HepG2 (cell line): ENCODE data around the gene CMIP. TPM values are rescaled to one million over a fixed set of nuclear protein-coding genes. Genes with fewer than 3 reads are reported as not detected.

Source experiments
- ESRRA ChIP-seq: sonication (generic); formaldehyde crosslinking; IDR thresholded peaks from 2 replicates; pipeline ENCODE4 v1.5.1; 2020; ENCODE audit warnings: mild to moderate bottlenecking, low read depth, missing genetic modification reagents
- FIP1L1 ChIP-seq: fragments of 200-400 bp; formaldehyde crosslinking; IDR thresholded peaks from 2 replicates; pipeline ENCODE4 v1.6.1; 2018; ENCODE audit warnings: low read depth, mild to moderate bottlenecking, low read length, moderate library complexity, borderline replicate concordance; ENCODE audit not compliant: insufficient read depth
- GATAD1 ChIP-seq: IDR thresholded peaks from 2 replicates; pipeline ENCODE4 v1.6.1; 2016; ENCODE audit warnings: missing genetic modification reagents, missing compliant biosample characterization
- HMG20A ChIP-seq: IDR thresholded peaks from 2 replicates; pipeline ENCODE4 v1.6.1; 2016; ENCODE audit warnings: borderline replicate concordance
- MZF1 ChIP-seq: sonication (generic); formaldehyde crosslinking; IDR thresholded peaks from 2 replicates; pipeline ENCODE4 v1.8.1; 2023; ENCODE audit warnings: mild to moderate bottlenecking, missing genetic modification reagents, borderline replicate concordance
- PRMT3 ChIP-seq: sonication (generic); formaldehyde crosslinking; IDR thresholded peaks from 2 replicates; pipeline ENCODE4 v1.8.1; 2022; ENCODE audit warnings: low read depth, mild to moderate bottlenecking, moderate library complexity, missing genetic modification reagents, borderline replicate concordance
- RCOR2 ChIP-seq: IDR thresholded peaks from 2 replicates; pipeline ENCODE4 v1.6.1; 2016; ENCODE audit warnings: missing biosample characterization, missing genetic modification reagents
- TAF1 ChIP-seq: sonication (generic); formaldehyde crosslinking; IDR thresholded peaks from 2 replicates; pipeline ENCODE4 v1.4.0; 2020; ENCODE audit warnings: missing genetic modification reagents
- ZKSCAN5 ChIP-seq: sonication (generic); formaldehyde crosslinking; IDR thresholded peaks from 2 replicates; pipeline ENCODE4 v1.5.1; 2020; ENCODE audit warnings: mild to moderate bottlenecking, missing genetic modification reagents
- ZNF501 ChIP-seq: sonication (generic); formaldehyde crosslinking; IDR thresholded peaks from 2 replicates; pipeline ENCODE4 v1.5.1; 2020; ENCODE audit warnings: mild to moderate bottlenecking, moderate library complexity, missing genetic modification reagents
- ZNF563 ChIP-seq: sonication (generic); formaldehyde crosslinking; IDR thresholded peaks from 2 replicates; pipeline ENCODE4 v1.8.0; 2022; ENCODE audit warnings: mild to moderate bottlenecking, moderate library complexity, missing genetic modification reagents
- polyA plus RNA-seq, 8 experiments: library from polyadenylated mRNA; depleted of rRNA in 3 of 8; stranded (reverse) in 7 of 8; unstranded in 1 of 8; fragments of >200 nt; fragmentation: Illumina TruSeq in 4 of 8; extraction: Trizol in 4 of 8; gene quantifications; 2 replicates each; pipeline versions ENCODE4 v1.2.1 to v1.2.3, GENCODE V29; 2011 to 2016; ENCODE audit warnings: low read depth in 4 of 8, missing spikeins in 1 of 8, mixed read lengths in 1 of 8; ENCODE audit not compliant: insufficient read depth in 1 of 8
- total RNA-seq, 5 experiments: library from RNA; depleted of rRNA; stranded (reverse); fragments of >200 nt; fragmentation: Illumina TruSeq; extraction: Trizol; gene quantifications; 2 replicates each; pipeline ENCODE4 v1.2.3, GENCODE V29; 2016; ENCODE audit warnings: low read depth in 1 of 5
- TF ChIP-seq, protein P1 (sequence below): sonication (generic); formaldehyde crosslinking; IDR thresholded peaks from 2 replicates; pipeline ENCODE4 v1.5.1; 2020; ENCODE audit warnings: mild to moderate bottlenecking, missing genetic modification reagents, borderline replicate concordance
- TF ChIP-seq, protein P2 (sequence below): sonication (generic); formaldehyde crosslinking; IDR thresholded peaks from 2 replicates; pipeline ENCODE4 v1.8.0; 2022; ENCODE audit warnings: mild to moderate bottlenecking, missing genetic modification reagents; ENCODE audit not compliant: insufficient replicate concordance
- TF ChIP-seq, protein P3 (sequence below): sonication (generic); formaldehyde crosslinking; IDR thresholded peaks from 2 replicates; pipeline ENCODE4 v1.4.0; 2020; ENCODE audit warnings: mild to moderate bottlenecking, low read depth, missing genetic modification reagents
- TF ChIP-seq, protein P4 (sequence below): sonication (generic); formaldehyde crosslinking; IDR thresholded peaks from 2 replicates; pipeline ENCODE4 v1.4.0; 2020; ENCODE audit warnings: missing genetic modification reagents, borderline replicate concordance

The CMIP gene
- total and polyA plus RNA-seq, 2 of the 13 experiments (the other 11 are each of a cell fraction or from before 2014, with no cell fraction given): 10.9 to 18.1 TPM

DNA sequence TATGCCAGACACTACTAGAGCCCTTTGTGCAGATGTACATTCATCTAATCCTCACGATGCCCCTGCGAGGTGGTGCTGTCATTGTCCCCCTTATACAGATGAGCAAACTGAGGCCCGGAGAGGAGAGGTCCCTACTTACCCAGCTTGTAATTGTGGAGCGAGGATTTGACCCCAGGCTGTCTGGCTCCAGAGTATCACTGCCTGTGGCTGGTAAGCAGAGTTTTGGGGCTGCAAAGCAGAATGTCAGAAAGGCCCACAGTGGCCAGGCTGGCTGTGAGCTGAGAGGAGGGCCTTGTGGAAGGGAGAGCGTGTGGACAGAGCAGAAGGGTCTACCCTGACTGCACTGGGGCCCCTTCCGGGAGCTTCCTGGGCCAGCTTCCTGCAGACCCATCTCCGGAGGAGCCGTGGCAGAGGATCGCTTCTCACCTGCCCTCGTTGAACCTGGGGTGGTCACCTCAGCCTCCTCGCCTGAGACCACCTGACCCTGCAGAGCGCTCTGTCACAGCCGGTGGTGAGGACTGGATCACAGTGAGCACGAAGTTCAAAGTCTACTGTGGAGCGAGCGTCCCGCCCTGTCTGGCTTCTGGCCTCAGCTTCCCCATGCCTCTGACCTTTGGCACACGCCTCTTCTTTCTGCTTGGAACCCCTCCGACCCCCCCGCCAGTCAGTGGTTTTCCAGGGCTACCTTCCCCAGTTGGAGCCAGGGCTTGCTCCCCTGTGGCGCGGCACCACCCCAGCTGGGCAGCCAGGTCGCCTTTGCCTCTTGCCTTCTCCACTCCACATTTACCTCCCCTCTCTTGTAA, 12.1 kb downstream of the CMIP start (continued):
- no peak for TF ChIP-seq FIP1L1
- TF ChIP-seq PRMT3: no peak
- peak; percentile 74; the same call in 1 of the 2 replicates for TF ChIP-seq GATAD1 (CRISPR knock-in tag)
- TF ChIP-seq RCOR2: peak; percentile 57; the same call in 1 of the 2 replicates
- TF ChIP-seq ESRRA: peak; percentile 95
- TF ChIP-seq HMG20A (CRISPR knock-in tag): peak; percentile 87
- TF ChIP-seq ZNF563: peak; percentile 75
- TF ChIP-seq, protein P1, sequence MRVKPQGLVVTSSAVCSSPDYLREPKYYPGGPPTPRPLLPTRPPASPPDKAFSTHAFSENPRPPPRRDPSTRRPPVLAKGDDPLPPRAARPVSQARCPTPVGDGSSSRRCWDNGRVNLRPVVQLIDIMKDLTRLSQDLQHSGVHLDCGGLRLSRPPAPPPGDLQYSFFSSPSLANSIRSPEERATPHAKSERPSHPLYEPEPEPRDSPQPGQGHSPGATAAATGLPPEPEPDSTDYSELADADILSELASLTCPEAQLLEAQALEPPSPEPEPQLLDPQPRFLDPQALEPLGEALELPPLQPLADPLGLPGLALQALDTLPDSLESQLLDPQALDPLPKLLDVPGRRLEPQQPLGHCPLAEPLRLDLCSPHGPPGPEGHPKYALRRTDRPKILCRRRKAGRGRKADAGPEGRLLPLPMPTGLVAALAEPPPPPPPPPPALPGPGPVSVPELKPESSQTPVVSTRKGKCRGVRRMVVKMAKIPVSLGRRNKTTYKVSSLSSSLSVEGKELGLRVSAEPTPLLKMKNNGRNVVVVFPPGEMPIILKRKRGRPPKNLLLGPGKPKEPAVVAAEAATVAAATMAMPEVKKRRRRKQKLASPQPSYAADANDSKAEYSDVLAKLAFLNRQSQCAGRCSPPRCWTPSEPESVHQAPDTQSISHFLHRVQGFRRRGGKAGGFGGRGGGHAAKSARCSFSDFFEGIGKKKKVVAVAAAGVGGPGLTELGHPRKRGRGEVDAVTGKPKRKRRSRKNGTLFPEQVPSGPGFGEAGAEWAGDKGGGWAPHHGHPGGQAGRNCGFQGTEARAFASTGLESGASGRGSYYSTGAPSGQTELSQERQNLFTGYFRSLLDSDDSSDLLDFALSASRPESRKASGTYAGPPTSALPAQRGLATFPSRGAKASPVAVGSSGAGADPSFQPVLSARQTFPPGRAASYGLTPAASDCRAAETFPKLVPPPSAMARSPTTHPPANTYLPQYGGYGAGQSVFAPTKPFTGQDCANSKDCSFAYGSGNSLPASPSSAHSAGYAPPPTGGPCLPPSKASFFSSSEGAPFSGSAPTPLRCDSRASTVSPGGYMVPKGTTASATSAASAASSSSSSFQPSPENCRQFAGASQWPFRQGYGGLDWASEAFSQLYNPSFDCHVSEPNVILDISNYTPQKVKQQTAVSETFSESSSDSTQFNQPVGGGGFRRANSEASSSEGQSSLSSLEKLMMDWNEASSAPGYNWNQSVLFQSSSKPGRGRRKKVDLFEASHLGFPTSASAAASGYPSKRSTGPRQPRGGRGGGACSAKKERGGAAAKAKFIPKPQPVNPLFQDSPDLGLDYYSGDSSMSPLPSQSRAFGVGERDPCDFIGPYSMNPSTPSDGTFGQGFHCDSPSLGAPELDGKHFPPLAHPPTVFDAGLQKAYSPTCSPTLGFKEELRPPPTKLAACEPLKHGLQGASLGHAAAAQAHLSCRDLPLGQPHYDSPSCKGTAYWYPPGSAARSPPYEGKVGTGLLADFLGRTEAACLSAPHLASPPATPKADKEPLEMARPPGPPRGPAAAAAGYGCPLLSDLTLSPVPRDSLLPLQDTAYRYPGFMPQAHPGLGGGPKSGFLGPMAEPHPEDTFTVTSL (CRISPR knock-in tag): peak; percentile 83
- TF ChIP-seq MZF1 (CRISPR knock-in tag): no peak
- TF ChIP-seq ZNF501 (CRISPR knock-in tag): peak; percentile 61; the same call in 1 of the 2 replicates
- TF ChIP-seq, protein P2, sequence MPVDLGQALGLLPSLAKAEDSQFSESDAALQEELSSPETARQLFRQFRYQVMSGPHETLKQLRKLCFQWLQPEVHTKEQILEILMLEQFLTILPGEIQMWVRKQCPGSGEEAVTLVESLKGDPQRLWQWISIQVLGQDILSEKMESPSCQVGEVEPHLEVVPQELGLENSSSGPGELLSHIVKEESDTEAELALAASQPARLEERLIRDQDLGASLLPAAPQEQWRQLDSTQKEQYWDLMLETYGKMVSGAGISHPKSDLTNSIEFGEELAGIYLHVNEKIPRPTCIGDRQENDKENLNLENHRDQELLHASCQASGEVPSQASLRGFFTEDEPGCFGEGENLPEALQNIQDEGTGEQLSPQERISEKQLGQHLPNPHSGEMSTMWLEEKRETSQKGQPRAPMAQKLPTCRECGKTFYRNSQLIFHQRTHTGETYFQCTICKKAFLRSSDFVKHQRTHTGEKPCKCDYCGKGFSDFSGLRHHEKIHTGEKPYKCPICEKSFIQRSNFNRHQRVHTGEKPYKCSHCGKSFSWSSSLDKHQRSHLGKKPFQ (CRISPR knock-in tag): no peak
- TF ChIP-seq TAF1 (CRISPR knock-in tag): peak; percentile 64; the same call in 1 of the 2 replicates
- TF ChIP-seq, protein P3, sequence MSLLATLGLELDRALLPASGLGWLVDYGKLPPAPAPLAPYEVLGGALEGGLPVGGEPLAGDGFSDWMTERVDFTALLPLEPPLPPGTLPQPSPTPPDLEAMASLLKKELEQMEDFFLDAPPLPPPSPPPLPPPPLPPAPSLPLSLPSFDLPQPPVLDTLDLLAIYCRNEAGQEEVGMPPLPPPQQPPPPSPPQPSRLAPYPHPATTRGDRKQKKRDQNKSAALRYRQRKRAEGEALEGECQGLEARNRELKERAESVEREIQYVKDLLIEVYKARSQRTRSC (CRISPR knock-in tag): no peak
- no peak for TF ChIP-seq ZKSCAN5 (CRISPR knock-in tag)
- TF ChIP-seq, protein P4, sequence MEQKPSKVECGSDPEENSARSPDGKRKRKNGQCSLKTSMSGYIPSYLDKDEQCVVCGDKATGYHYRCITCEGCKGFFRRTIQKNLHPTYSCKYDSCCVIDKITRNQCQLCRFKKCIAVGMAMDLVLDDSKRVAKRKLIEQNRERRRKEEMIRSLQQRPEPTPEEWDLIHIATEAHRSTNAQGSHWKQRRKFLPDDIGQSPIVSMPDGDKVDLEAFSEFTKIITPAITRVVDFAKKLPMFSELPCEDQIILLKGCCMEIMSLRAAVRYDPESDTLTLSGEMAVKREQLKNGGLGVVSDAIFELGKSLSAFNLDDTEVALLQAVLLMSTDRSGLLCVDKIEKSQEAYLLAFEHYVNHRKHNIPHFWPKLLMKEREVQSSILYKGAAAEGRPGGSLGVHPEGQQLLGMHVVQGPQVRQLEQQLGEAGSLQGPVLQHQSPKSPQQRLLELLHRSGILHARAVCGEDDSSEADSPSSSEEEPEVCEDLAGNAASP (CRISPR knock-in tag): peak; percentile 98
